ENCODE results near the gene KRTAP2-4. TPM values are rescaled to one million over a fixed set of nuclear protein-coding genes. Genes with fewer than 3 reads are reported as not detected.
"Not testable (repeated sequence)": the region's sequence is repeated elsewhere in the genome, so short reads cannot be mapped to it uniquely, and the experiment has no call there.

KRTAP2-4 gene
- total RNA-seq, 1 donor from 2014 or later: not detected

- no peak overlapping the region for H3K27ac Mint-ChIP-seq (ENCODE audit: unreplicated experiment)
- H3K9me3 Mint-ChIP-seq (ENCODE audit: unreplicated experiment): peaks cover 2% of the 10 kb centered on the region
Measured at GRCh38 chr17:41064301-41064700, 1.4 kb downstream of the KRTAP2-4 start.

GRCh38 chr17:41063449-41063848 lies 2.2 kb downstream of the KRTAP2-4 start:
- TF ChIP-seq CTCF (IDR thresholded peaks at IDR 0.05; ENCODE audit: partially characterized antibody, unreplicated experiment): no peak
- Mint-ChIP-seq H3K9me3 (ENCODE audit: unreplicated experiment) (peaks cover 2% of the 10 kb centered on the region), H3K27me3 (ENCODE audit: unreplicated experiment) (no peaks in the 10 kb centered on the region), H3K36me3 (ENCODE audit: unreplicated experiment) (peaks cover 5% of the 10 kb centered on the region), H3K27ac (ENCODE audit: unreplicated experiment) (no peak overlapping the region), H3K4me3 (ENCODE audit: unreplicated experiment) (no peak overlapping the region), H3K4me1 (ENCODE audit: low read depth, unreplicated experiment) (no peaks in the 10 kb centered on the region)
- DNase-seq: no peak

More at GRCh38 chr17:41064301-41064700, 1.4 kb downstream of the KRTAP2-4 start:
- H3K36me3 Mint-ChIP-seq (ENCODE audit: unreplicated experiment): peaks cover 5% of the 10 kb centered on the region
- no peak for DNase-seq
- H3K4me1 Mint-ChIP-seq (ENCODE audit: low read depth, unreplicated experiment): no peaks in the 10 kb centered on the region
- H3K4me3 Mint-ChIP-seq (ENCODE audit: unreplicated experiment): no peak overlapping the region
- no peaks in the 10 kb centered on the region for H3K27me3 Mint-ChIP-seq (ENCODE audit: unreplicated experiment)
- no peak for TF ChIP-seq CTCF (IDR thresholded peaks at IDR 0.05; ENCODE audit: partially characterized antibody, unreplicated experiment)

GRCh38 chr17:41061964-41062363 lies 3.7 kb downstream of the KRTAP2-4 start:
- no peaks in the 10 kb centered on the region for H3K4me1 Mint-ChIP-seq (ENCODE audit: low read depth, unreplicated experiment)

GRCh38 chr17:41060052-41060604 lies 5.6 kb downstream of the KRTAP2-4 start, which contains the start of gene KRTAP2-3:
Gene KRTAP2-3 (minus strand): TSS chr17:41060114. CDS start chr17:41060050, 64 bp downstream.
- H3K36me3 Mint-ChIP-seq (ENCODE audit: unreplicated experiment): peaks cover 5% of the 10 kb centered on the region
- H3K27ac Mint-ChIP-seq (ENCODE audit: unreplicated experiment): no peak within 1 kb of the TSS
- no peak within 1 kb of the TSS for H3K4me3 Mint-ChIP-seq (ENCODE audit: unreplicated experiment)
- TF ChIP-seq CTCF (IDR thresholded peaks at IDR 0.05; ENCODE audit: partially characterized antibody, unreplicated experiment): no peak
- H3K9me3 Mint-ChIP-seq (ENCODE audit: unreplicated experiment): peaks cover 2% of the 10 kb centered on the region
- H3K4me1 Mint-ChIP-seq (ENCODE audit: low read depth, unreplicated experiment): no peaks in the 10 kb centered on the region
- no peak for DNase-seq
- no peaks in the 10 kb centered on the region for H3K27me3 Mint-ChIP-seq (ENCODE audit: unreplicated experiment)

More at GRCh38 chr17:41061964-41062363, 3.7 kb downstream of the KRTAP2-4 start:
- H3K27me3 Mint-ChIP-seq (ENCODE audit: unreplicated experiment): no peaks in the 10 kb centered on the region
- H3K4me3 Mint-ChIP-seq (ENCODE audit: unreplicated experiment): no peak overlapping the region
- H3K27ac Mint-ChIP-seq (ENCODE audit: unreplicated experiment): no peak overlapping the region
- DNase-seq: no peak
- H3K9me3 Mint-ChIP-seq (ENCODE audit: unreplicated experiment): peaks cover 2% of the 10 kb centered on the region
- peaks cover 9% of the 10 kb centered on the region for H3K36me3 Mint-ChIP-seq (ENCODE audit: unreplicated experiment)
- TF ChIP-seq CTCF (IDR thresholded peaks at IDR 0.05; ENCODE audit: partially characterized antibody, unreplicated experiment): no peak

GRCh38 chr17:41059276-41060051 lies 6.2 kb downstream of the KRTAP2-4 start:
- not testable (repeated sequence) for H3K27me3 Mint-ChIP-seq (ENCODE audit: unreplicated experiment); DNase-seq; H3K4me1 Mint-ChIP-seq (ENCODE audit: low read depth, unreplicated experiment); H3K36me3 Mint-ChIP-seq (ENCODE audit: unreplicated experiment); H3K4me3 Mint-ChIP-seq (ENCODE audit: unreplicated experiment); H3K9me3 Mint-ChIP-seq (ENCODE audit: unreplicated experiment); H3K27ac Mint-ChIP-seq (ENCODE audit: unreplicated experiment)

Data from glutamatergic neuron (in vitro differentiated cells).